H1 (cell line): ENCODE results near the gene GHRL. TPM values are rescaled to one million over a fixed set of nuclear protein-coding genes. Genes with fewer than 3 reads are reported as not detected.

ENCODE experiments used
- CTCF ChIA-PET: fragments of 300-600 bp; sonication (Branson Sonifier 250); formaldehyde crosslinking; loops from one replicate; lab custom pipeline; 2021; ENCODE audit not compliant: partially characterized antibody; lab: Charles Lee
- POLR2A ChIA-PET: fragments of 300-600 bp; sonication (Branson Sonifier 250); formaldehyde crosslinking; loops from one replicate; lab custom pipeline; 2021; ENCODE audit warnings: inconsistent platforms; ENCODE audit not compliant: partially characterized antibody; lab: Charles Lee
- DNase-seq, 2 experiments: peaks; one replicate each; pipeline versions ENCODE4 v3.0.0 to v3.0.0-alpha.2; 2010 to 2022; ENCODE audit warnings: low spot score in 2 of 2, low read depth in 1 of 2, mixed read lengths in 1 of 2
- FAIRE-seq: peaks from 2 replicates; lab custom pipeline; 2011; peaks lifted over from hg19 to GRCh38; lab: Jason Lieb, UNC
- H2AFZ ChIP-seq: 2 replicates; pipeline ENCODE4 v1.8.1; 2012; ENCODE audit warnings: low read length, inconsistent platforms
- H2AK5ac ChIP-seq: 2 replicates; pipeline ENCODE4 v1.6.1; 2013; ENCODE audit warnings: low read depth, low read length
- H2BK120ac ChIP-seq: replicated peaks from 2 replicates; pipeline ENCODE3; 2013; ENCODE audit warnings: low read depth, low read length, inconsistent platforms
- H2BK12ac ChIP-seq: 2 replicates; pipeline ENCODE4 v1.6.1; 2013; ENCODE audit warnings: low read depth, low read length
- H2BK15ac ChIP-seq: 2 replicates; pipeline ENCODE4 v1.6.1; 2013; ENCODE audit warnings: low read length
- H2BK20ac ChIP-seq: 2 replicates; pipeline ENCODE4 v1.6.1; 2013; ENCODE audit warnings: low read length
- H2BK5ac ChIP-seq: 2 replicates; pipeline ENCODE4 v1.6.1; 2013; ENCODE audit warnings: low read depth, low read length
- H3K14ac ChIP-seq: 2 replicates; pipeline ENCODE4 v1.6.1; 2013; ENCODE audit warnings: inconsistent platforms; ENCODE audit not compliant: insufficient read length
- H3K18ac ChIP-seq: 2 replicates; pipeline ENCODE4 v1.6.1; 2013; ENCODE audit warnings: low read length; ENCODE audit errors: extremely low read depth
- H3K23ac ChIP-seq: 2 replicates; pipeline ENCODE4 v1.6.1; 2013; ENCODE audit warnings: inconsistent platforms; ENCODE audit not compliant: insufficient read length
- H3K23me2 ChIP-seq: 2 replicates; pipeline ENCODE4 v1.6.1; 2013; ENCODE audit warnings: low read depth, low read length
- H3K27ac ChIP-seq: 2 replicates; pipeline ENCODE4 v1.6.1; 2011; ENCODE audit warnings: low read depth, low read length, inconsistent platforms
- H3K27me3 ChIP-seq, 4 experiments: replicated peaks in 1 of 4; 1 replicate in 1 of 4; 2 replicates in 3 of 4; pipeline versions ENCODE4 v1.6.1 to v1.8.1; 2011 to 2013; ENCODE audit warnings: low read length in 3 of 4, mild to moderate bottlenecking in 3 of 4, inconsistent platforms in 2 of 4, mixed read lengths in 2 of 4, moderate library complexity in 1 of 4; ENCODE audit not compliant: control insufficient read depth in 3 of 4, insufficient read depth in 3 of 4; ENCODE audit errors: extremely low read depth in 1 of 4
- H3K36me3 ChIP-seq, 4 experiments: 2 replicates each; pipeline versions ENCODE4 v1.6.1 to v1.8.1; 2011 to 2013; ENCODE audit warnings: mild to moderate bottlenecking in 4 of 4, low read length in 3 of 4, moderate library complexity in 2 of 4, control low read depth in 1 of 4, inconsistent platforms in 1 of 4; ENCODE audit not compliant: insufficient read depth in 4 of 4, control insufficient read depth in 2 of 4
- H3K4ac ChIP-seq: replicated peaks from 2 replicates; pipeline ENCODE3; 2013; ENCODE audit warnings: low read length, low read depth, mixed read lengths, inconsistent platforms; ENCODE audit not compliant: insufficient read length
- H3K4me1 ChIP-seq, 4 experiments: replicated peaks in 1 of 4; 1 replicate in 1 of 4; 2 replicates in 3 of 4; pipeline versions ENCODE4 v1.6.1 to v1.8.1; 2011 to 2013; ENCODE audit warnings: low read length in 3 of 4, inconsistent platforms in 2 of 4, mixed read lengths in 1 of 4; ENCODE audit not compliant: insufficient read depth in 4 of 4, control insufficient read depth in 3 of 4
- H3K4me2 ChIP-seq, 2 experiments: 2 replicates each; pipeline versions ENCODE4 v1.6.1 to v1.8.1; 2011 to 2013; ENCODE audit warnings: low read depth in 2 of 2, low read length in 2 of 2, control low read depth in 1 of 2, inconsistent platforms in 1 of 2, mild to moderate bottlenecking in 1 of 2; ENCODE audit not compliant: insufficient read depth in 1 of 2
- H3K4me3 ChIP-seq, 4 experiments: fragments of 200-600, 300-600 bp in 1 of 4; sonication (generic), shearing (Covaris generic), sonication (Bioruptor Twin) in 1 of 4; 2 replicates each; pipeline versions ENCODE4 v1.5.1 to v1.8.1; 2011 to 2016; ENCODE audit warnings: low read length in 4 of 4, low read depth in 3 of 4, control low read depth in 2 of 4, inconsistent platforms in 2 of 4, mild to moderate bottlenecking in 2 of 4, mixed read lengths in 1 of 4, moderate library complexity in 1 of 4; ENCODE audit not compliant: insufficient read depth in 2 of 4; ENCODE audit errors: extremely low read depth in 1 of 4
- H3K56ac ChIP-seq: replicated peaks from 2 replicates; pipeline ENCODE3; 2013; ENCODE audit warnings: low read depth, mild to moderate bottlenecking, mixed read lengths, low read length, inconsistent platforms; ENCODE audit not compliant: insufficient read length
- H3K79me1 ChIP-seq: 2 replicates; pipeline ENCODE4 v1.6.1; 2013; ENCODE audit warnings: low read depth, low read length, control low read depth
- H3K79me2 ChIP-seq, 2 experiments: 2 replicates each; pipeline versions ENCODE4 v1.6.1 to v1.8.1; 2012 to 2013; ENCODE audit warnings: low read length in 2 of 2, mild to moderate bottlenecking in 2 of 2, inconsistent platforms in 1 of 2; ENCODE audit not compliant: insufficient read depth in 2 of 2, control insufficient read depth in 1 of 2
- H3K9ac ChIP-seq, 4 experiments: replicated peaks in 1 of 4; 1 replicate in 1 of 4; 2 replicates in 3 of 4; pipeline versions ENCODE4 v1.6.1 to v1.8.1; 2011 to 2013; ENCODE audit warnings: low read depth in 3 of 4, low read length in 3 of 4, control low read depth in 2 of 4, mild to moderate bottlenecking in 2 of 4, moderate library complexity in 2 of 4, inconsistent platforms in 1 of 4; ENCODE audit errors: extremely low read depth in 1 of 4
- H3K9me3 ChIP-seq, 2 experiments: 2 replicates each; pipeline versions ENCODE4 v1.6.1 to v1.8.1; 2012 to 2013; ENCODE audit warnings: mild to moderate bottlenecking in 2 of 2, moderate library complexity in 2 of 2, control low read depth in 1 of 2, inconsistent platforms in 1 of 2, low read depth in 1 of 2, low read length in 1 of 2, mixed read lengths in 1 of 2; ENCODE audit not compliant: insufficient read depth in 2 of 2
- H4K20me1 ChIP-seq, 2 experiments: replicated peaks in 1 of 2; 2 replicates each; pipeline versions ENCODE3 to v1.8.1; 2011 to 2013; ENCODE audit warnings: inconsistent platforms in 2 of 2, low read length in 2 of 2, mild to moderate bottlenecking in 1 of 2; ENCODE audit not compliant: insufficient read depth in 2 of 2, control insufficient read depth in 1 of 2
- H4K5ac ChIP-seq: 2 replicates; pipeline ENCODE4 v1.6.1; 2013; ENCODE audit warnings: low read length, low read depth, mixed read lengths, inconsistent platforms; ENCODE audit not compliant: insufficient read length
- H4K8ac ChIP-seq: 2 replicates; pipeline ENCODE4 v1.8.0; 2013; ENCODE audit warnings: mild to moderate bottlenecking, moderate library complexity, low read length, inconsistent platforms; ENCODE audit not compliant: insufficient read depth; ENCODE audit errors: extremely low read depth
- H4K91ac ChIP-seq: replicated peaks from 2 replicates; pipeline ENCODE3; 2013; ENCODE audit warnings: low read length, mixed read lengths, inconsistent platforms; ENCODE audit not compliant: insufficient read length
- ATF2 ChIP-seq: IDR thresholded peaks from 2 replicates; pipeline ENCODE4 v1.6.1; 2012; ENCODE audit warnings: low read length, inconsistent platforms
- ATF3 ChIP-seq: IDR thresholded peaks from 2 replicates; pipeline ENCODE4 v1.6.1; 2011; ENCODE audit warnings: low read depth, mild to moderate bottlenecking, low read length; ENCODE audit not compliant: insufficient read depth
- CBX5 ChIP-seq: fragments of 300-800, 300-1000 bp; sonication (generic); IDR thresholded peaks from 2 replicates; pipeline ENCODE4 v1.7.1; 2016; ENCODE audit warnings: antibody characterized with exemption, low read length, low read depth
- CREB1 ChIP-seq: IDR thresholded peaks from 2 replicates; pipeline ENCODE4 v1.6.1; 2012; ENCODE audit warnings: inconsistent platforms
- HDAC6 ChIP-seq: IDR thresholded peaks from one replicate; pipeline ENCODE4 v1.7.1; 2012; ENCODE audit warnings: low read depth, mild to moderate bottlenecking, inconsistent platforms, low read length, moderate library complexity
- NANOG ChIP-seq: IDR thresholded peaks from 2 replicates; pipeline ENCODE4 v1.6.1; 2011; ENCODE audit warnings: low read length, low read depth, mild to moderate bottlenecking, inconsistent platforms; ENCODE audit not compliant: insufficient read depth, poor library complexity, severe bottlenecking
- SIRT6 ChIP-seq: IDR thresholded peaks from one replicate; pipeline ENCODE4 v1.7.1; 2012; ENCODE audit warnings: low read length, inconsistent platforms
- TAF1 ChIP-seq: IDR thresholded peaks from 2 replicates; pipeline ENCODE4 v1.6.1; 2011; ENCODE audit warnings: mild to moderate bottlenecking, low read depth, low read length
- TBP ChIP-seq: IDR thresholded peaks from 2 replicates; pipeline ENCODE4 v1.6.1; 2011; ENCODE audit warnings: low read depth, low read length, improper control_type of control experiment
- WGBS, 2 experiments: shearing (Covaris generic) in 1 of 2; methylation state at CpG; one replicate each; pipeline versions ENCODE4 v1.1.6 to v1.1.7; 2013 to 2015; ENCODE audit warnings: low lambda C conversion rate in 2 of 2, mixed read lengths in 2 of 2, inconsistent platforms in 1 of 2, low coverage in 1 of 2, missing lambda C conversion rate in 1 of 2; ENCODE audit not compliant: insufficient replicate concordance in 2 of 2, insufficient coverage in 1 of 2, insufficient read length in 1 of 2; ENCODE audit errors: extremely low coverage in 1 of 2, missing lambda C conversion rate in 1 of 2; 5-methylcytosine and 5-hydroxymethylcytosine counted together
- polyA plus RNA-seq, 7 experiments: library from polyadenylated mRNA; depleted of rRNA in 3 of 7; stranded (reverse) in 5 of 7; unstranded in 2 of 7; fragments of >200 nt in 5 of 7; fragments of 200-250 nt in 2 of 7; gene quantifications; 1 replicate in 5 of 7; 2 replicates in 1 of 7; 4 replicates in 1 of 7; pipeline versions ENCODE4 v1.2.1 to v1.2.3, GENCODE V29; 2011 to 2013; ENCODE audit warnings: missing spikeins in 2 of 7, mixed read lengths in 2 of 7
- total RNA-seq: library from RNA; stranded (reverse); fragmentation: NEBNext Ultra II Directional; extraction: Animal tissue kit (Norgen Biotek cat#: 25700); gene quantifications from 2 replicates; pipeline ENCODE4 v1.2.1, GENCODE V29; 2021
- TF ChIP-seq, protein P1 (sequence below): IDR thresholded peaks from 2 replicates; pipeline ENCODE4 v1.6.1; 2011; ENCODE audit warnings: low read length, improper control_type of control experiment

The GHRL gene
- total and polyA plus RNA-seq, 2 of the 8 experiments (the other 6 are each of a cell fraction or from before 2014, with no cell fraction given), result 0.32 to 0.35 TPM

GRCh38 chr3:10339376-10339955, 46.7 kb upstream of the GHRL start:
- no peak overlapping the region for H3K14ac ChIP-seq
- no peak overlapping the region for H4K91ac ChIP-seq
- H3K4me1 ChIP-seq, result peaks cover 0 to 2% (median under 1%) of the 10 kb centered on the region in 4 experiments; a peak in 1 of 7 replicates
- H2BK20ac ChIP-seq, result no peak overlapping the region
- H3K23ac ChIP-seq, result no peak overlapping the region
- ChIA-PET CTCF (interaction anchor here (0.7 to 2.6 kb wide), 13 partner anchors 14 to 400 kb away, joined by 3 to 11 read pairs (median 3); no protein-coding TSS in a partner anchor), POLR2A (interaction anchor here (0.8 kb wide), 1 partner anchor 364 kb away, joined by 3 read pairs; no protein-coding TSS in a partner anchor)
- H4K8ac ChIP-seq, result no peak overlapping the region
- no peak overlapping the region for H2BK120ac ChIP-seq
- no peaks in the 10 kb centered on the region for H3K23me2 ChIP-seq
- no peak overlapping the region for H3K4ac ChIP-seq
- no peak overlapping the region for H2AK5ac ChIP-seq
- no peak overlapping the region for H3K4me2 ChIP-seq
- no peak overlapping the region for H3K27ac ChIP-seq
- H2BK5ac ChIP-seq, result no peak overlapping the region; the same call in 1 of the 2 replicates
- no peak overlapping the region for H2BK15ac ChIP-seq
- no peak overlapping the region for H3K9ac ChIP-seq
- no peak for FAIRE-seq
- no peak overlapping the region for H3K4me3 ChIP-seq
- no peaks in the 10 kb centered on the region for H3K27me3 ChIP-seq
- WGBS, 2 experiments, result 84% methylated on average over 8 of the region's 8 CpGs; no CpG with 5 or more reads in 1 of the 2 experiments
- H3K18ac ChIP-seq, result no peak overlapping the region
- H3K36me3 ChIP-seq, result no peaks in the 10 kb centered on the region
- H3K79me1 ChIP-seq, result no peaks in the 10 kb centered on the region
- no peaks in the 10 kb centered on the region for H3K9me3 ChIP-seq
- no peaks in the 10 kb centered on the region for H4K20me1 ChIP-seq
- H3K79me2 ChIP-seq, result no peaks in the 10 kb centered on the region
- no peak overlapping the region for H2BK12ac ChIP-seq
- H3K56ac ChIP-seq, result no peak overlapping the region
- DNase-seq, result no peak
- no peak overlapping the region for H2AFZ ChIP-seq
- H4K5ac ChIP-seq, result no peak overlapping the region
- TF ChIP-seq, protein P1, sequence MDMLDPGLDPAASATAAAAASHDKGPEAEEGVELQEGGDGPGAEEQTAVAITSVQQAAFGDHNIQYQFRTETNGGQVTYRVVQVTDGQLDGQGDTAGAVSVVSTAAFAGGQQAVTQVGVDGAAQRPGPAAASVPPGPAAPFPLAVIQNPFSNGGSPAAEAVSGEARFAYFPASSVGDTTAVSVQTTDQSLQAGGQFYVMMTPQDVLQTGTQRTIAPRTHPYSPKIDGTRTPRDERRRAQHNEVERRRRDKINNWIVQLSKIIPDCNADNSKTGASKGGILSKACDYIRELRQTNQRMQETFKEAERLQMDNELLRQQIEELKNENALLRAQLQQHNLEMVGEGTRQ, result no peak
- TF ChIP-seq TAF1 (no peak), SIRT6 (no peak), CBX5 (no peak), NANOG (no peak), CREB1 (no peak), ATF2 (no peak), TBP (no peak), ATF3 (no peak), HDAC6 (no peak)
